Muscle of leg (tissue), 9 donors: Measurements from ENCODE around the gene MMP7. TPM values are rescaled to one million over a fixed set of nuclear protein-coding genes. Genes with fewer than 3 reads are reported as not detected.

Source experiments
- polyA plus RNA-seq, 8 donors: library from polyadenylated mRNA; unstranded; fragments of 120-200 nt; gene quantifications; one replicate each; pipeline versions ENCODE4 v1.2.1 to v1.2.3, GENCODE V29; 2013; ENCODE audit warnings: inconsistent platforms in 1 of 8, low replicate concordance in 1 of 8; ENCODE audit not compliant: insufficient read length in 8 of 8, insufficient read depth in 1 of 8
- total RNA-seq: library from RNA; stranded (reverse); fragments of 120-200 nt; gene quantifications from one replicate; pipeline ENCODE4 v1.2.4, GENCODE V29; 2013

MMP7 gene
- total and polyA plus RNA-seq, 9 donors = not detected

Other genes starting within 250 kb of the MMP7 start
- gene BIRC3, start 213.3 kb downstream of the MMP7 start, total RNA-seq = 0.98 TPM
- gene BIRC3, start 213.3 kb downstream of the MMP7 start, polyA plus RNA-seq = 1 to 10 TPM in 2 of 8 donors, under 1 TPM in 6; 0.45 to 1.4 (median 0.91) TPM
- 57.1 TPM for gene BIRC2, start 183.5 kb downstream of the MMP7 start, total RNA-seq
- gene BIRC2, start 183.5 kb downstream of the MMP7 start, polyA plus RNA-seq = 10 to 100 TPM; 37.3 to 54.8 (median 41.3) TPM
- gene TMEM123, start 78.0 kb downstream of the MMP7 start, total RNA-seq = 80.2 TPM
- 100 to 1,000 TPM; 119 to 158 (median 135) TPM for gene TMEM123, start 78.0 kb downstream of the MMP7 start, polyA plus RNA-seq
- not detected for gene MMP20, start 94.6 kb upstream of the MMP7 start, total RNA-seq
- not detected for gene MMP20, start 94.6 kb upstream of the MMP7 start, polyA plus RNA-seq
- gene MMP27, start 175.0 kb upstream of the MMP7 start, total RNA-seq = 0.09 TPM
- gene MMP27, start 175.0 kb upstream of the MMP7 start, polyA plus RNA-seq = under 1 TPM in 1 of 8 donors, not detected in 7; 0.77 TPM
- gene MMP8, start 194.2 kb upstream of the MMP7 start, total RNA-seq = 0.13 TPM
- gene MMP8, start 194.2 kb upstream of the MMP7 start, polyA plus RNA-seq = under 1 TPM; 0.05 to 0.26 (median 0.15) TPM
- not detected for gene MMP10, start 249.9 kb upstream of the MMP7 start, total RNA-seq
- gene MMP10, start 249.9 kb upstream of the MMP7 start, polyA plus RNA-seq = not detected